HG03159 (cell line): ENCODE data around the gene S100A7A.
"Not testable (repeated sequence)": the region's sequence is repeated elsewhere in the genome, so short reads cannot be mapped to it uniquely, and the experiment has no call there.

ENCODE experiments used
- ATAC-seq: cut with Tn5 transposase; IDR thresholded peaks from one replicate; pipeline ENCODE4 v1.9.1; 2021; ENCODE audit warnings: mild to moderate bottlenecking, moderate library complexity; ENCODE audit not compliant: unreplicated experiment

The S100A7A gene

DNA sequence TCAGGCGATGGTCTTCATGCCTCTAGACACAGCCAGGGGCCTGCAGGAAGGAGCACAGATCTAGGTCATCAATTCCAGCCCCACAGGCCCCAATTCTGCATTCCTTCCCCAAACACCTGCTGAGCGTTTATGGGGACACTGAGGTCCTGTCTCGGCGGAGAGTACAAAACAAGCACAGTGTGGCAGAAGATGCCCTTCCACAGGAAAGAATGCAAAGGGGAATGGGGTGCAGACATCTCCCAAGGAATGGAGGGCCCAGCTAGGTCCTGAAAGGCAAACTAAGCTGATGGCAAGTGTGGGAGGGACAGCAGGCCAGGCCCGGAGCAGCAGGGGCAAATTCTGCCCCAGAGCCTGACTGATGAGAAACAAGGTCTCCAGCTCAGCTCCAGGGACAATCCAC lies 21.9 kb upstream of the S100A7A start:
- ATAC-seq: no peak

DNA sequence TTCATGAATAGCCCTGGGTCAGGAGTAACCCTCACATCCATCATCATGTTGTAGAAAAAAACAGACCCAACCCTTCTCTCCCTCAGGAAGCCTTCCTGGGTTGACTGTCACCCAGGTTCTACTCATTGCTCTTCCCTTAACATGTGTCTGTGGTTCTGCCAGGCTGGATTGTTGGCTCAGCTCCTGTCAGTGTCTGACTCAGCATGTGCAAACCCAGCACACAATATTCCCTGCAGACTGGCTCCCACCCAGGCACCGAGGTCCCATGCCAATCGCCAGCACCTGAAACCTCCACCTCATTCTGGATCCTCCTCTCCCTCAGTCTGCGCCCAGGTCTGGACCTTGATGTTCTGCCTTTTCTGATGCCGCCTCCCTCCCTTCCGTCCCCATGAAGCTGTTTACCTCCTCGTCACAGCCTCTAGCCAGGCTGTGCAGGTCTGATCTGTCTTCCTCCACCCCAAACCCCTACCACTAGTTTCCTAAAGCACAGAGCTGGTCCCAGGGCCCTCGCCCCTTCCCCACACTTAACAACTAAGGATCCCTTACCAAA lies 21.1 kb upstream of the S100A7A start:
- no peak for ATAC-seq

DNA sequence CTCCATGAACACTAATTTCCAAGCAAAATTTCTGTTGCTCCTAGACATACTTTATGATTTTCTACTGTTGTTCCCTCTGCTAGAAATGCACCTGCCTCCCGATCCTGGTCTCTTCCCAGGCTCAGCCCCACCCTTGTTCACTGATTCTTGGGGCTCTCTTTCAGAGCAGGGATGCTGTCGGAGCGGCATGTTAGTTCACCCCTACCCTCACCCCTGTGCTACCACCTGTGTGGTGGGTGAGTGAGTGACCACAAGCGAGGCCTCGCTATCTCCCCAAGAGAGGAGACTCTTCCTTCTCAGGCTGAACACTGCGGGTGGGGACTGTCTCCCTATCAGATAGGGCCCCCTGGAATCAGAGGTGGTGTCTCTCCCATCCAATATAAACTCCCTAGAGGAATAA lies 20.5 kb upstream of the S100A7A start:
- no peak for ATAC-seq

DNA sequence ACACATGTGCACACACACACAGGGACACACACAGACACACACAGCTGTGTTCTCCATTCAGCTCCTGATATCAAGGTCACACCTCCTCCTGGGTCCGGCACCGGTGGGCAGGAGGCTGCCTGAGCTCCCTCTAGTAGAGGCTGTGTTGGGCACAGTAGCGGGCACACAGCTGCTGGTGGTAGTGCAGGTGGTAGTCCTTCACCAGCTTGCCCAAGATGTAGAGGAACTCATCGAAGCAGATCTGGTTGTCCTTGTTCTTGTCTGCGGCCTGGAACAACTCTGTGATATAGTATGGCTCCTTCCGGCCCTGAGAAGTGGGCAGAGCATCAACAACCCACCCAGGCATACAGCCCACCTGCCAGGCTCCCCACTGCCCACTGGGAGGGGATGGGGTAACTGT lies 19.9 kb upstream of the S100A7A start:
- no peak for ATAC-seq

DNA sequence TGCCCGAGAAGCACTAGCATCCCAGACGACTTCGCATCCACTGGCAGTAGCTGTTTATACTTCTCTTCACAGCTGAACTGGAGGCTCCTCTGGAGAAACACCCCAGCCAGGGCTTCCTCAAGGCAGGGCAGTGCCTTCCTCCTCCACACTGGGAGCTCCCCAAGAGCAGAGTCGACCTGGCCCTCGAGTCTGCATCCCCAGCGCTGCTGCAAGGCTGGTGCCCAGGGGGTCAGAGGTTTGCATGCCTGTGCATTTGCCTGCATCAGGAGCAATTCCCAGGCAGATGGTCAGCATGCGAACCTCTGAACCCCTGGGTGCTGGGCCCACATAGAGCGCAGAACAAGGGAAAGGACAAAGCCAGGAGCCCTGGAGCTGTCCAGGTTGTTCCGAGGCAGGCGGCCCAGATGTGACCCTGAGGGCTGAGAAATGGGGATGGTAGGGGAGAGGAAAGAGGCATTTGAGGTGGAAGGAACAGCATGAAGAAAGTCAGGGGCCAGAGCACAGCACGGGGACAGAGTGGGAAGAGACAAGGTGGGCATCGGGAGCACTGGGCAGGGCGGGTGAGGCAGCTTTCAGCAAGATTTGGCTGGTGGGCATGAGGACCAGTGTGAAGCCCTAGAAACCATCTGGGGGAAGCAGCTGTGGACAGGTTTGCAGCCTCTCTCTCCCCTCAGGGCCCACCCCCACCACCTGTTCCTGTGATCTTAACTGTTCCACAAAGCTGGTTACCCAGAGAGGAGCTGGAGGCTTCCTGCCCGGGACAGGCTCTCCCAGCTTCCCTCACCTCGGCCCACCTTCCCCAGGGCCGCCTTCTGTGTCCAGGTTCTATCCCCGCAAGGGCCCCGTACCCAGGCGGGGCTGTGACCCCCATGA lies 19.0 kb upstream of the S100A7A start:
- ATAC-seq: no peak

DNA sequence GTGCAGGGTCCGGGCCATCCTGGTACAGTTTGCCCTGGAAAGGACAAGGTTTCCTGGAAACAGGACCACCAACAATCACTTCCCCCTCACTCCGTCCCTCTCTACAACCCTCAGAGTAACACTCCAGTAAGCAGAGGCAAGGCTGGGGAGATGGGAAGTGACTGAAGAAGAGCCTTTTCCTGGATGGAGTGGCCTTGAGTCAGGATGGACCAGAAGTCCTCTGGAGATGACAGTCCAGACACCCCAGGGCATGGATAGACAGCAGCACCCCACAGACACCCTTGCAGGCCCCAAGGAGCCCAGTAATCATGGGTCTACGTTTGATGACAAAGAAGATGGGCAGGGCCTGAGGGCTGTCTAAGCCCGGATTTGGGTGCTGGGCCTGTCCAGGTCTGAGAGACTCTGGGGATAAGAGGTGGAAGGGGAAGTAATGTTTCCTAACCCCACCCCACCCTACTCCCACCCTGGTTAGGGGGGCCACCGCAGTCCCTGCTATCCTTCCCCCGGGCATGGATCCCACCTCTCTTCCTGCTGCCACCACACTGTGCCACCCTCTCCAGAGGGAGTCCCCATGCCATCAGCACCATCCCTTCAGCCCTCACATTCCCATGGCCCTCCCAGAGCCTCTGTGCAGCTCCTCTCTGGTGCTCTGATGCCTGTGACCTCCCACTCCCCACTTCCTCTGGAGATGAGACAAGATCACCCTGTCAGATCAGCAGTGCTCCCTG lies 18.2 kb upstream of the S100A7A start:
- ATAC-seq: no peak

DNA sequence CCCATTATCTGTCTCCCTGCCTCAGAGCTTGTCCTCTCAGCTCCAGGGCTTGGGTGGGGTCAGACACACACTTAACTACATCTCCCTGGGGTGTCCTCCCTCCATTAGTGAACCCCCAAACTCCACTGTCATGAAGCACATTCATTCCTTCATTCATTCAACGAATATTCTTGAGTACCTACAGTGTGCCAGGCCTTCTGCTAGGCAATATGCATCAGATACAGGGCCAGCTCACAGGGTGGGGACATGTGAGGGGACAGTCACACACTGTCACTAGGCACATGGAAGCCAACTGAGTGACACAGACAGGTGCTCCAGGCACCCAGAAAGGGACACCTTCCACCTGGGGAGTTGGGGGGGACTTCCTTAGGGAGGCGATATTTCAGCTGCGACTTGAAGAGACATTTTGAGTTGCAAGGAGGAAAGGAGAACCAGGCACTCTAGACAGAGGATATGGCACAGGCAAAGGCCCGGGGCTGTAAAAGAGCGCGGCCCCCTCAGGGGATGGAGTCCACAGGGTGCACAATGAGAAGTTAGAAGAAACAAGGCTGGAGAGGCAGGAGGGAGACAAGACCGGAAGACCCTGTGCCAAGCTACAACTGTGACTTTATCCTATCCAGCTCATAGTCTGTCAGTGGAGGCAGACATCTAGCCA lies 16.8 kb upstream of the S100A7A start:
- ATAC-seq: no peak

DNA sequence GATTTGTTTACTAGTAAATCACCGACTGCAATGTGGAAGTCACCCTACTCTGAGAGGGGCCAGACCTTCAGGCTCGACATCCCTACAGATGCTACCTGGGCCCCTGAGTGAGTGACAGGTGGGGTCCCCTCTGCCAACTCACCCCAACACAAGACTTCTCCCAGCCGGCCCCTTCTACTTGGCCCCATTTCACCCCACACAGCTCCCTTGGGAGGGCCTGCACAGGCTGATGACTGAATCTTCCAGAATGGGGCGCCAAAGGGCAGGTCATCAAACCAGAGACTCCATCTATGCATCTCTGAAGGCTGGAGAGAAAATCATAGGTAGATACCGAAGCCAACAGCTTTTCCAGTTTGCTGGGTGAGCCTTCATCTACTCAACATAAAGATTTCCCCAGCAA lies 16.1 kb upstream of the S100A7A start:
- ATAC-seq: no peak

DNA sequence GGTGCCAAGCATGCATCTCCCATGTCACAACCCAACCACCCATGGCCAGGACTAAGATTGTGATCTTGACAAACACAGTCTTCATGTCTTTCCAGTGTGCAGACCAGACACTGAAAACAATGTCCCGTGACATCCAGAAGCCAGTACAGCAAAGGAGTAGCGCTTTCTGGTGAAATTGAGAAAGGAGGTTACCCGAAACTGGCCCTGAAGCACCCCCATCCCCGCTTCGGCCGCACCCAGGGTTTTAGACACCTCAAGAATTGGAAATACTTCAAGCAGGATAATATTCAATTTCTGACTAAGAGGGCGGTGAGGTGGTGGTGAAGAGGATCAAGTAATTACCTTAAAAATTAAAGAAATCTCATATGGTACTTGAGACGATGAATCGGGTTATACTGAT lies 14.9 kb upstream of the S100A7A start:
- ATAC-seq: no peak

DNA sequence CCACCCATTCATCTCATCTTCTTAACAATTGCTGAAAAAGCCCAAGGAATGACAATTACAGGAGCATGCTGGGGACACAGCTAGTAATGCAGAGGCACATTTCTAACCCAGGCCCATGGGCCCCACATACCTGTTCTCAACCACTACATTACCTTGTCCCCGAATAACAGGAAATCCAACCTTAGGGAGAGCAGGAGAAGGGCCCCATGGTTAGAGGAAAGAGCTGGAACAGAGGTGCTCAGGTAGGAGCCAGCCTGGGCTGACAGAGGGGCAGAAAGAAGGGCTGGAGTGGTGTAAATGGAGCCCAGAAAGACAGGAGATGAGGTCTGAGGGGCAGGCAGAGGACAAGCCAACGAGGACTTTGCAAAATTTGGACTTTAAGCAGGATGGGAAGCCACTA lies 14.1 kb upstream of the S100A7A start:
- ATAC-seq: no peak

DNA sequence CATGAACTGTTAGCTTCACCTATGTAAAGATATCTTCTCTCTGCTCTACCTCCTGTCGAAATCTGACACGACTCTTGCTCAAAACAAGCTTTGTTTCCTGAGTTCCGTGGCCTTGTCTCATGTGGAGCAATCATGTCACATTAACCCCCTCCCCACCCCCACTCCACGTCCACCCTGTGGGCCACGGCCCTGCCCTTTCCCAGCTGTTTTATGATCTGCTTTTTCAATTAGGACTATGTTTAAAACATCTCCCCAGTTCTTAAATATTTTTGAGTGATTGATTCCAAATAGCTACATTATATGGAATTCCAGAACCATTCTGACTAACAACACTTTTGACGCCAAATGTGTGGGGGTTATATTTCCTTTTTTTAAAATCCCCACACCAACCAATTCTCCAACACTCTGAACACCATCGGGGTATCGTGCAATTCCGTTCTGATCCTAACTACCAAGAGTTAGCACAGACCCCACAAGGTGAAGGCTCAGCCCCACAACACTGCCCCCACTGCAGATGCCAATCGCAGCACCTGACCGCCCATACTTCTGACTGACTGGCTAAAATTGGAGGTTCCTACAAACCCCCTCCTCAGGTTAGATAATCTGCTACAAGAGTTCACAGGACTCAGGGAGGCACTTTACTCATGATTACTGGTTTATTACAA lies 12.8 kb upstream of the S100A7A start:
- ATAC-seq: no peak

DNA sequence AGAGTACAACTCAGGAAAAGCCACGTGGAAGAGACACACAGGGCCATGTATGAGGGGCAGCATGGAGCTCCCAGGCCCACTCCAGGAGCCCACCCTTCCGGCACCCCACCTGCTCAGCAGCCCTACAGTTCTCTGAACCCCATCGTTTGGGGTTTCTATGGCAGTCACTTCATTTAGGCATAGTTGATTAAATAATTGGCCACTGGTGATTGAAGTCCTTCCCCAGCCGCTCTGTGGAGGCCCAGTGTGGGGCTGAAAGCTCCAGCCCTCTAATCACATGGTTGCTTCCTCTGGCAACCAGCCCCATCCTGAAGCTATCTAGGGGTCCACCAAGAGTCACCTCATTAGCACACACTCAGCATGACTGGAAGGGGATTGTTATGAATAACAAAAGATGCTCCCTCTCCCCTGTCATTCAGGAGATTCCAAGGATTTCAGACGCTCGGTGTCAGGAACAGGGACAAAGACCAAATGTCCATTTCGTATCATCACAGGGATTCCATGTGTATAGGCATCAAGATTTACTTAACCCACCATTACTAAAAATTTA lies 12.2 kb upstream of the S100A7A start:
- ATAC-seq: no peak

DNA sequence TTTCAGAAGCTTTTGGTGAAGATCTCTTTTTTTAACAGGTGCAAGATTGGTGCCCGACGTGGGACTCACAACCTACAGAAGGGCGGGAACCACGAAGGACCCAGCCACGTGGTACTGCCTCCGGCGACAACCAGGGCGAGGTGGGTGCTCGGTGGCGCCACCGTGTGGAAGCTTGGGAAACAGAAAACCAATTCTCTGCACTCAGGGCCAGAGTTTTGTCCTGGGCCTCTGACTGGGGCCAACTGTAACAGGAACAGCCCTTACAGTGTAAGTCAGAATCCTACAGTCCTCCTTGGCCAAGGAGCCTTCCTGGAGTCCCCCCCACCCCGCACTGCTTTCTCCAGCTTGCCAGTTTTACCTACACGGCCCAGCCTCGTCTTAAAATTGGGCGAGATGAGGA lies 11.6 kb upstream of the S100A7A start:
- ATAC-seq: no peak

DNA sequence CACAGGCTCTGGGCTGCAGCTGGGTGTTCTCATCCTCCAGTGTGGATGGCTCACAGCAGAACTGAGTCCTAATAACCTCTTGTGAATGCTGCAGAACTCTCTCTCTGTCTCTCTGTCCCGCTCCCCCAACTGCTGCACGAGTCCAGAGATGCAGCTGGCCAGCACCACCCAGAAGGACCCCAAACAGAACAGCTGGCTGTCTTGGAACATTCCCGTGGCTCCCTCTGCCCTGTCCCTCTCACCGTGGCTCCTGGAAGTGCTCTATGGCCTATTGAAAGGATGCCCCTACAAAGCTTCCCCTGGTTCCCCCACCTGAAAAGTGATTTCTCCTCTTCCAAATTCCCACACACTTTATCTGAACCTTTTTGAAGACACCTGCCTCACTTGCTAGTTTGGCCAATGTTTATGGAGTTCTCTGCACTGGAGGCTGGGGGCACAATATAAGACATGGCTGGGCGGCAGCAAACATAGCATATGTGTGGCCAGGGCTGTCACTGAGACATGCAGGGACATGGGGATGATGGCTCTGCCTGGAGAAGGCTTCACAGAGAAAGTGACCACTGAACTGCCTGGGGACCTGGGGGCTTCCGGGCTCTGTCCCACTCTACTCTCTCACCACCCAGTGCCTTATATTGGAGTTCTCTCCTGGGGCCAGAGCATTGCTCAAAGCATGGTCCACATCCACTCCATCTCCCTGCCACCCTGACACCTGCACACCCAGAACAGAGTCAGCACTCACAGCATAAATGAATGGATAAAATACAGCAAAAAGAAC lies 10.3 kb upstream of the S100A7A start:
- ATAC-seq: not testable (repeated sequence)

DNA sequence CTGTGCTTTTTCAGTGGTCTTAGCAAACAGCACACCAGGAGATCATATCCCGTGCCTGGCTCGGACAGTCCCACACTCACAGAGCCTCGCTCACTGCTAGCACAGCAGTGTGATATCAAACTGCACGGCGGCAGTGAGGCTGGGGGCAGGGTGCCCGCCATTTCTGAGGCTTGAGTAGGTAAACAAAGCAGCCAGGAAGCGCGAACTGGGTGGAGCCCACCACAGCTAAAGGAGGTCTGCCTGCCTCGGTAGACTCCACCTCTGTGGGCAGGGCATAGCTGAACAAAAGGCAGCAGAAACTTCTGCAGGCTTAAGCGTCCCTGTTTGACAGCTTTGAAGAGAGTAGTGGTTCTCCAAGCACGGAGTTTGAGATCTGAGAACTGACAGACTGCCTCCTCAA lies 9.0 kb upstream of the S100A7A start:
- ATAC-seq: not testable (repeated sequence)

DNA sequence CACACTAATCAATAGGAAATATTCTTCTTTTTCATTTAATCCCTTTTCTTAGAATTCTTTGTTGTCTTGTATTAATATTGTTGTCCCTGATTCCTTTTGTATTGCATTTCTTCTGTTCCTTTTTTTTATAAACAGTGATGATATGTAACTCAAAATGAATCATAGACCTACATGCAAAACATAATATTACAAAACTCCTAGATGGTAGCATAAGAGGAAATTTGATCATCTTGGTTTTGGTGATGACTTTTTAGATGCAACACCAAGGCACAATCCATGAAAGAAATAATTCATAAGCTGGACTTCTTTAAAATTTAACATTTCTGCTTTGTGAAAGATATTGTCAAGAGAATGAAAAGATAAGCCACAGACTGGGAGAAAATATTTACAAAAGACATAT lies 2.4 kb upstream of the S100A7A start:
- ATAC-seq: not testable (repeated sequence)

DNA sequence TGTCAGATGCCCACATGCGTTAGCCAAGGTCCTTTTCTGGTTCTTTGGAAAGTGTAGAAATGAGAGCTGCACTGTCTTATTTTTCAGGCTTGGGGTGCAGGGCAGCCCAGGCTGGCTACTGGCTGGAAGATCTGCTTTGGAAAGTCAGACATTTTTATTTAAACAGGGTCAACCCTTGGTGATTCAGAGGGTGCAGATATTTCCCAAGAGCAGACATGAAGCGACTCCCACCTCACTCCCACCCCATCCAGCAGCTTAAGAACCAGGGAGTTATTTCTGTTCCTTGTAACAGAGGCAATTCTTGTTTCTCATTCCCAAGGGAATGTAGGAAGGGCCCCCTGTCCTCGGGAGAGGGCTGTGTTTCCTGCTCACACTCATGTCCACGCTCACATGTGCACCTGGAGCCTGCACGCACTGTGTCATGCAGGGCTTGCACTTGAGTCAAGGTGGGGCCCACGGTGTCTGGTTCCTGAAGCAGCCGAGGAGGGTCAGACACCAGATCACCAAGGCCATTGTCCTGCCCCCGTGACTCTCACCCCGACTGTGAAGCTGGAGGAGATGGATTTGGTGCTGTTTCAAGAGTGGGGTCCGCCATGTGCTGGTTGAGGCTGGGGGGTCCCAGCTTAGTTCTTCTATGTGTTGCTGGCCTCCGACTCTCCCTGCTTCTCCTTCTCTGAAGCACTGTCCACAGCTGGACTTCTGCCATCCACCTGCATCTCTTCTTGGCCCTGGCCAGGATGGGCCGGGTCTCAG lies 992 bp downstream of the S100A7A start:
- no peak for ATAC-seq

DNA sequence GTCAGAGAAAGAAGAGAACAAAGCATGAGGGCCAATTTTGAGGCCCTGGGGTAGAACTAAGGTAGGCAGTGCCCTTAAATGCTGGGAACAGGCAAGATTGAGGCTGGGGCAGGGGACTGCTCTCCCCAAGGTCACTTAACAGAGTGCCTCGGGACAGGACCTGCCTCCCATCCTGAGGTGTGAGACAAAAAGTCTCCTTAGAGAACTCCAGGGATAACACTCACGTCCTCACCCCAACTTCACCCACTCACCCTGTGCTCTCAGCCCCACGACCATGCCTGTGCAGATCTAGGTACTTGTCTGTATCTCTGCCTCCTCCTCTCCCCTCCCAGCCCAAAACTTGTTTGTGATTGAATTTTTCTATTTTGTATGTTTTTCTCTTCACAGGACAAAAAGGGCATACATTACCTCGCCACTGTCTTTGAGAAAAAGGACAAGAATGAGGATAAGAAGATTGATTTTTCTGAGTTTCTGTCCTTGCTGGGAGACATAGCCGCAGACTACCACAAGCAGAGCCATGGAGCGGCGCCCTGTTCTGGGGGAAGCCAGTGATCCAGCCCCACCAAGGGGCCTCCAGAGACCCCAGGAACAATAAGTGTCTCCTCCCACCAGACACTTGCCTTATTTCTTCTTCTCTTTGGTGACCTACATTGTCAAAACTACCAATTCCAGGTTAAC lies 2.6 kb downstream of the S100A7A start:
- not testable (repeated sequence) for ATAC-seq

DNA sequence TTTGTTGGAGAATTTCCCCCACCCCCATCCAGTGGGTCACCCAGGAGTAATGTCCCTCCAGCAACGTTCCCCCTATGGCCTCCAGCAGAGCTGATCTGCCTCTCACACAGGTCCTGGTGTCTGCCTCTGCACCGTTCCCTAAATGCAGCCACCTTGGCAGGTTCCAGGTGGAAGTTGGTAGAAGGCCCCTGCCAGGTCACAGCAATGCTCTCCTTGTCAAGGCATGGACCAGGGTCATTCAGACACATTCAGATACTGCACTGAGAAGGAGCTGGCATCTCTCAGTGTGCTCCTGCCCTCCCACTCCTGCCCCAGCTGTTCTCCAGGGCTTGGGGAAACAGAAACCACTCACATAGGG lies 3.1 kb downstream of the S100A7A start:
- ATAC-seq: not testable (repeated sequence)
